Measurements from ENCODE around the gene NFATC2. TPM values are rescaled to one million over a fixed set of nuclear protein-coding genes. Genes with fewer than 3 reads are reported as not detected.
A peak's percentile ranks its signal among the peaks of the same experiment; 100 is the strongest.

Gene NFATC2
- polyA plus RNA-seq, 1 donor from 2014 or later = not detected

DNA sequence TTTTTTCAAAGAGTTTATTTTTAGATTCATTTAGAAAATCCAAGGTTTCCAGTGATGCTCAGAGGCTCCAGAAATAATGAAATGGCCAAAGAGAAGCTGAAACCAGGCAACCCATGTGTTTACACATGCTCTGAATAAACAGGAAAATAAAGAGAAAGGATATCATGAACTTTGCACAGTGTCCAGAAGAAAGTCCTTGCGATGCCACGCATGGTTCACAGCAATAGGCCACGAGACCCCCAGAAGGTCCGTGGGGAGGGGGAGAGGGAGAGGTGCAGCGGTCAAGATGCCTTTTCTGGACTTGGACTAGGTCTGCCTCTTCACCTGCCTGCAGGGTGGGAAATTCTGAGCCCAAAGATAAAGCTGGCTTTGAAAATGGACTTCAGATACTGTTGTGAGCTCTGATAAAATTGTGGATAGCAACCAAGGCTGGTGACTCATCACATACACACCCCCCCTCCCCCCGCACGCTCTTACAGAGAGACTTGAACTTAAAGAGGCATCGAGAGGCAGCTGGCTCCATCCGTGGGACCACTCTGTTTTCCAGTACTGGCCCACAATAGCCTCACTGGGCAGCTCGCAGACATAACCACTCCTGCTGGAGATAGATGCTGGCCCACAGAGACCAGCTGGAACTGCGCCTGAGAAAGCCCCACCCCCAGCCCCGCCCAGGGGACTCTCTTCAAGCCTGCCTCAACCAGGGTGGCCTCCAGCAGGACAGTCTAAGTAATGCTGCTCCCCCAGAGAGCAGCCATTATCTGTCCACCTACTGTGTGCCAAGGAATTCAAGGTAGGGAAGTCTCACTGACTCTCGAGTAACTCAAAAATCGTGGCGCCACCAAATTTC lies 21.2 kb upstream of the NFATC2 start:
- no peak overlapping the region for H3K4me2 ChIP-seq (ENCODE audit: low read length)
- H3K27me3 ChIP-seq (ENCODE audit: insufficient read depth, low read depth, low read length) = peaks cover 45% of the 10 kb centered on the region
- no peaks in the 10 kb centered on the region for H4K20me1 ChIP-seq (ENCODE audit: insufficient read depth)
- TF ChIP-seq POLR2AphosphoS5 (IDR thresholded peaks at IDR 0.05) = no peak
- no peak for TF ChIP-seq RAD21 (conservative IDR thresholded peaks at IDR 0.05)
- TF ChIP-seq REST (IDR thresholded peaks at IDR 0.05; ENCODE audit: borderline replicate concordance) = no peak
- no peak for TF ChIP-seq CTCF (IDR thresholded peaks at IDR 0.05; ENCODE audit: poor library complexity, severe bottlenecking)
- no peak for TF ChIP-seq EP300 (conservative IDR thresholded peaks at IDR 0.05; ENCODE audit: poor library complexity, severe bottlenecking)
- no peak for TF ChIP-seq TAF1 (IDR thresholded peaks at IDR 0.05; ENCODE audit: low read depth)
- TF ChIP-seq MXI1 (conservative IDR thresholded peaks at IDR 0.05; ENCODE audit: poor library complexity, severe bottlenecking) = no peak
- no peak for TF ChIP-seq EZH2 (IDR thresholded peaks at IDR 0.05; ENCODE audit: borderline replicate concordance, insufficient read depth, low read length, poor library complexity, severe bottlenecking)
- TF ChIP-seq SMC3 (conservative IDR thresholded peaks at IDR 0.05; ENCODE audit: poor library complexity) = no peak
- H3K36me3 ChIP-seq (ENCODE audit: insufficient read depth, low read length) = no peaks in the 10 kb centered on the region
- H3K9ac ChIP-seq (ENCODE audit: low read length) = no peak overlapping the region
- H3K79me2 ChIP-seq (replicated peaks; ENCODE audit: insufficient read depth, low read length) = no peaks in the 10 kb centered on the region
- no peaks in the 10 kb centered on the region for H3K9me3 ChIP-seq (ENCODE audit: low read length)
- no peak overlapping the region for H3K27ac ChIP-seq (ENCODE audit: low read length)
- H3F3A ChIP-seq (ENCODE audit: insufficient read depth, low read length, poor library complexity, severe bottlenecking) = no peaks in the 10 kb centered on the region
- peak overlapping the region; percentile 75 for H3K4me3 ChIP-seq (ENCODE audit: low read length)
- no peaks in the 10 kb centered on the region for H3K9me2 ChIP-seq (ENCODE audit: insufficient read depth, low read length)
- no peak overlapping the region for H2AFZ ChIP-seq (ENCODE audit: low read depth, low read length)

- Histone ChIP-seq H3K36me3 (ENCODE audit: insufficient read depth, low read length) (no peaks in the 10 kb centered on the region), H3K9me2 (ENCODE audit: insufficient read depth, low read length) (no peaks in the 10 kb centered on the region), H3K27me3 (ENCODE audit: insufficient read depth, low read depth, low read length) (peaks cover 45% of the 10 kb centered on the region), H3K4me3 (ENCODE audit: low read length) (peak overlapping the region; percentile 75), H4K20me1 (ENCODE audit: insufficient read depth) (no peaks in the 10 kb centered on the region), H2AFZ (ENCODE audit: low read depth, low read length) (no peak overlapping the region), H3K79me2 (replicated peaks; ENCODE audit: insufficient read depth, low read length) (no peaks in the 10 kb centered on the region), H3K27ac (ENCODE audit: low read length) (no peak overlapping the region), H3K9me3 (ENCODE audit: low read length) (no peaks in the 10 kb centered on the region), H3K4me2 (ENCODE audit: low read length) (peak overlapping the region; percentile 70), H3F3A (ENCODE audit: insufficient read depth, low read length, poor library complexity, severe bottlenecking) (no peaks in the 10 kb centered on the region), H3K9ac (ENCODE audit: low read length) (peak overlapping the region; percentile 44)
- TF ChIP-seq CTCF (IDR thresholded peaks at IDR 0.05; ENCODE audit: poor library complexity, severe bottlenecking) (no peak), REST (IDR thresholded peaks at IDR 0.05; ENCODE audit: borderline replicate concordance) (no peak), POLR2AphosphoS5 (IDR thresholded peaks at IDR 0.05) (no peak), MXI1 (conservative IDR thresholded peaks at IDR 0.05; ENCODE audit: poor library complexity, severe bottlenecking) (no peak), TAF1 (IDR thresholded peaks at IDR 0.05; ENCODE audit: low read depth) (no peak), SMC3 (conservative IDR thresholded peaks at IDR 0.05; ENCODE audit: poor library complexity) (no peak), EP300 (conservative IDR thresholded peaks at IDR 0.05; ENCODE audit: poor library complexity, severe bottlenecking) (no peak), EZH2 (IDR thresholded peaks at IDR 0.05; ENCODE audit: borderline replicate concordance, insufficient read depth, low read length, poor library complexity, severe bottlenecking) (no peak), RAD21 (conservative IDR thresholded peaks at IDR 0.05) (no peak)
Observed at GRCh38 chr20:51563174-51563485, 20.6 kb upstream of the NFATC2 start.
